HepG2 (cell line): Measurements from ENCODE around the gene CHRM5. TPM values are rescaled to one million over a fixed set of nuclear protein-coding genes. Genes with fewer than 3 reads are reported as not detected.

ENCODE experiments used
- ATAC-seq: fragments of 200-7000 bp; cut with Tn5 transposase; 3 replicates; pipeline ENCODE4 v1.9.1; 2020; ENCODE audit warnings: mild to moderate bottlenecking, moderate library complexity
- BruUV-seq: library from RNA; stranded (reverse); fragments of 400-500 nt; replicated peaks from 2 replicates; lab custom pipeline; 2021; lab: Mats Ljungman, UMichigan
- CTCF ChIA-PET: fragments of 300-600 bp; formaldehyde crosslinking; extraction: SDS; loops from one replicate; lab custom pipeline; 2021; ENCODE audit warnings: low total read pairs, inconsistent platforms, low intra/inter-chr PET ratio; lab: Yijun Ruan, JAX
- POLR2A ChIA-PET: fragments of 350-600 bp; sonication (Branson Sonifier 250); formaldehyde crosslinking; loops from one replicate; lab custom pipeline; 2020; ENCODE audit warnings: antibody characterized with exemption, inconsistent platforms; lab: Yijun Ruan, JAX
- DNase-seq: peaks from one replicate; pipeline ENCODE4 v3.0.0-alpha.2; 2015; ENCODE audit warnings: low spot score
- FAIRE-seq: peaks from 3 replicates; lab custom pipeline; 2011; peaks lifted over from hg19 to GRCh38; lab: Jason Lieb, UNC
- H2AFZ ChIP-seq: one replicate; pipeline ENCODE4 v1.6.1; 2011; ENCODE audit warnings: low read length, inconsistent platforms
- H3K27ac ChIP-seq: fragments of 300-600 bp; 3 replicates; pipeline ENCODE4 v1.8.0; 2011; ENCODE audit warnings: mixed run types, mild to moderate bottlenecking, mixed read lengths, low read length, inconsistent platforms; ENCODE audit not compliant: insufficient read depth; ENCODE audit errors: extremely low read length
- H3K27me3 ChIP-seq, 2 experiments: fragments of 200-600 bp in 1 of 2; 2 replicates in 1 of 2; 3 replicates in 1 of 2; pipeline versions ENCODE4 v1.6.0 to v1.8.0; 2011; ENCODE audit warnings: low read length in 2 of 2, mild to moderate bottlenecking in 2 of 2, moderate library complexity in 2 of 2, inconsistent platforms in 1 of 2; ENCODE audit not compliant: insufficient read depth in 2 of 2, control insufficient read depth in 1 of 2
- H3K36me3 ChIP-seq, 2 experiments: fragments of 200-600 bp in 1 of 2; replicated peaks in 1 of 2; 2 replicates in 1 of 2; 3 replicates in 1 of 2; pipeline versions ENCODE4 v1.5.1 to v1.8.0; 2011; ENCODE audit warnings: low read length in 2 of 2, inconsistent platforms in 1 of 2; ENCODE audit not compliant: insufficient read depth in 2 of 2, control insufficient read depth in 1 of 2
- H3K4me1 ChIP-seq: 2 replicates; pipeline ENCODE4 v1.5.1; 2012; ENCODE audit warnings: low read length, inconsistent platforms; ENCODE audit not compliant: insufficient read depth
- H3K4me2 ChIP-seq: 2 replicates; pipeline ENCODE4 v1.6.0; 2011; ENCODE audit warnings: low read depth, low read length, inconsistent platforms
- H3K4me3 ChIP-seq, 3 experiments: fragments of 200-600 bp in 1 of 3; sonication (generic), shearing (Covaris generic) in 1 of 3; replicated peaks in 1 of 3; 2 replicates each; pipeline ENCODE4 v1.5.1; 2011 to 2016; ENCODE audit warnings: low read length in 3 of 3, inconsistent platforms in 2 of 3, low read depth in 2 of 3, mild to moderate bottlenecking in 2 of 3, control low read depth in 1 of 3, mixed read lengths in 1 of 3; ENCODE audit not compliant: insufficient read depth in 1 of 3
- H3K79me2 ChIP-seq: one replicate; pipeline ENCODE4 v1.6.1; 2011; ENCODE audit warnings: low read length, inconsistent platforms; ENCODE audit not compliant: insufficient read depth
- H3K9ac ChIP-seq: 2 replicates; pipeline ENCODE4 v1.6.0; 2011; ENCODE audit warnings: mild to moderate bottlenecking, low read depth, low read length, inconsistent platforms; ENCODE audit not compliant: insufficient read depth
- H3K9me3 ChIP-seq: 2 replicates; pipeline ENCODE4 v1.5.1; 2012; ENCODE audit warnings: mild to moderate bottlenecking, low read length
- H4K20me1 ChIP-seq: 2 replicates; pipeline ENCODE4 v1.6.0; 2011; ENCODE audit warnings: inconsistent platforms, mild to moderate bottlenecking, low read length, moderate library complexity; ENCODE audit not compliant: insufficient read depth
- ATAD3A ChIP-seq: sonication (generic); formaldehyde crosslinking; IDR thresholded peaks from 2 replicates; pipeline ENCODE4 v1.4.0; 2020; ENCODE audit warnings: missing genetic modification reagents
- GPN1 ChIP-seq: sonication (generic); formaldehyde crosslinking; IDR thresholded peaks from 2 replicates; pipeline ENCODE4 v1.5.1; 2020; ENCODE audit warnings: missing genetic modification reagents, borderline replicate concordance
- KDM3A ChIP-seq: IDR thresholded peaks from 2 replicates; pipeline ENCODE4 v1.6.1; 2018; ENCODE audit warnings: low read depth, missing compliant biosample characterization
- MLLT10 ChIP-seq: sonication (generic); formaldehyde crosslinking; IDR thresholded peaks from 2 replicates; pipeline ENCODE4 v1.4.0; 2020; ENCODE audit warnings: missing genetic modification reagents
- POLR2A ChIP-seq, 2 experiments: IDR thresholded peaks; 2 replicates each; pipeline ENCODE4 v1.6.1; 2011; ENCODE audit warnings: low read depth in 2 of 2, low read length in 2 of 2, mild to moderate bottlenecking in 1 of 2, moderate library complexity in 1 of 2; ENCODE audit not compliant: insufficient read depth in 1 of 2
- RCOR2 ChIP-seq: IDR thresholded peaks from 2 replicates; pipeline ENCODE4 v1.6.1; 2016; ENCODE audit warnings: missing biosample characterization, missing genetic modification reagents
- SMC3 ChIP-seq: IDR thresholded peaks from 2 replicates; pipeline ENCODE4 v1.6.1; 2011; ENCODE audit warnings: low read length, improper control_type of control experiment
- ZNF546 ChIP-seq: sonication (generic); formaldehyde crosslinking; conservative IDR thresholded peaks from 2 replicates; pipeline ENCODE4 v1.8.1; 2023; ENCODE audit warnings: mild to moderate bottlenecking, missing genetic modification reagents
- ZNF574 ChIP-seq: sonication (generic); formaldehyde crosslinking; IDR thresholded peaks from 2 replicates; pipeline ENCODE4 v1.4.0; 2020; ENCODE audit warnings: missing genetic modification reagents
- WGBS: methylation state at CpG from one replicate; pipeline ENCODE4 v1.1.6; 2017; ENCODE audit warnings: low lambda C conversion rate; 5-methylcytosine and 5-hydroxymethylcytosine counted together
- in situ Hi-C: cut with HindIII; loops from 2 replicates; pipeline ENCODE4 v1.10.0; 2017; ENCODE audit warnings: low pct_unique_long_range_greater_than_20kb; ENCODE audit not compliant: extremely low pct_ligation_motif_present
- intact Hi-C: fragments of 100-400 bp; cut with micrococcal nuclease; formaldehyde crosslinking; loops from one replicate; pipeline ENCODE4 v1.10.0; 2022; ENCODE audit not compliant: unreplicated experiment
- polyA plus RNA-seq, 8 experiments: library from polyadenylated mRNA; depleted of rRNA in 3 of 8; stranded (reverse) in 7 of 8; unstranded in 1 of 8; fragments of >200 nt; fragmentation: Illumina TruSeq in 4 of 8; extraction: Trizol in 4 of 8; gene quantifications; 2 replicates each; pipeline versions ENCODE4 v1.2.1 to v1.2.3, GENCODE V29; 2011 to 2016; ENCODE audit warnings: low read depth in 4 of 8, missing spikeins in 1 of 8, mixed read lengths in 1 of 8; ENCODE audit not compliant: insufficient read depth in 1 of 8
- total RNA-seq, 5 experiments: library from RNA; depleted of rRNA; stranded (reverse); fragments of >200 nt; fragmentation: Illumina TruSeq; extraction: Trizol; gene quantifications; 2 replicates each; pipeline ENCODE4 v1.2.3, GENCODE V29; 2016; ENCODE audit warnings: low read depth in 1 of 5
- TF ChIP-seq, protein P1 (sequence below): sonication (generic); formaldehyde crosslinking; IDR thresholded peaks from one replicate; pipeline ENCODE4 v1.5.1; 2020; ENCODE audit warnings: mild to moderate bottlenecking, missing genetic modification reagents; ENCODE audit errors: not compliant biosample characterization
- TF ChIP-seq, protein P2 (sequence below): sonication (generic); formaldehyde crosslinking; IDR thresholded peaks from 2 replicates; pipeline ENCODE4 v1.4.0; 2020; ENCODE audit warnings: missing genetic modification reagents

Gene CHRM5
- total and polyA plus RNA-seq, 2 of the 13 experiments (the other 11 are each of a cell fraction or from before 2014, with no cell fraction given): not detected

DNA sequence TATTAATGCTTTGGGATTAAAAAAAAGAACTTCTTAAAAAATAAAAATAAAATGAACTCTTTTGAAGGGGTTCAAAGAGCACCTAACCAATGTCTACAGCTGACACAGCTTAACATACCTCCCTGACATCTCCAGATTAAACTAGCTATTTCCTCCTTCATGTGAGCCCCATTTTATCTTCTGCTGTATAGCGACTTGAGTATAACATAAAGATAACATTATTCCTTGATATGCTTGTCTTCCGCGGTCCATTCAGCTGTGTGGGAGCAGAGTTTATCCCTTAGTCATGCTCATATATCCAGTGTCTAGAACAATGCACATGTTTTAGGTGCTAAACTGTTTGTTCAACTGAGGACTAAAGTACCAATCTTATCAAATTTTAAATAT, 7.8 kb upstream of the CHRM5 start:
- no peaks in the 10 kb centered on the region for H3K36me3 ChIP-seq
- POLR2A ChIA-PET: no interaction called here
- CTCF ChIA-PET: no interaction called here
- no peaks in the 10 kb centered on the region for H3K4me1 ChIP-seq
- TF ChIP-seq GPN1 (CRISPR knock-in tag) (no peak), ZNF574 (CRISPR knock-in tag) (no peak), KDM3A (no peak), SMC3 (no peak), POLR2A (IDR thresholded peaks at IDR 0.05; ENCODE audit: insufficient read depth in 1 of 2, low read depth in 2 of 2, low read length in 2 of 2) (no peak), ATAD3A (CRISPR knock-in tag) (no peak), MLLT10 (CRISPR knock-in tag) (no peak), RCOR2 (CRISPR knock-in tag) (no peak), ZNF546 (CRISPR knock-in tag) (no peak)
- TF ChIP-seq, protein P1, sequence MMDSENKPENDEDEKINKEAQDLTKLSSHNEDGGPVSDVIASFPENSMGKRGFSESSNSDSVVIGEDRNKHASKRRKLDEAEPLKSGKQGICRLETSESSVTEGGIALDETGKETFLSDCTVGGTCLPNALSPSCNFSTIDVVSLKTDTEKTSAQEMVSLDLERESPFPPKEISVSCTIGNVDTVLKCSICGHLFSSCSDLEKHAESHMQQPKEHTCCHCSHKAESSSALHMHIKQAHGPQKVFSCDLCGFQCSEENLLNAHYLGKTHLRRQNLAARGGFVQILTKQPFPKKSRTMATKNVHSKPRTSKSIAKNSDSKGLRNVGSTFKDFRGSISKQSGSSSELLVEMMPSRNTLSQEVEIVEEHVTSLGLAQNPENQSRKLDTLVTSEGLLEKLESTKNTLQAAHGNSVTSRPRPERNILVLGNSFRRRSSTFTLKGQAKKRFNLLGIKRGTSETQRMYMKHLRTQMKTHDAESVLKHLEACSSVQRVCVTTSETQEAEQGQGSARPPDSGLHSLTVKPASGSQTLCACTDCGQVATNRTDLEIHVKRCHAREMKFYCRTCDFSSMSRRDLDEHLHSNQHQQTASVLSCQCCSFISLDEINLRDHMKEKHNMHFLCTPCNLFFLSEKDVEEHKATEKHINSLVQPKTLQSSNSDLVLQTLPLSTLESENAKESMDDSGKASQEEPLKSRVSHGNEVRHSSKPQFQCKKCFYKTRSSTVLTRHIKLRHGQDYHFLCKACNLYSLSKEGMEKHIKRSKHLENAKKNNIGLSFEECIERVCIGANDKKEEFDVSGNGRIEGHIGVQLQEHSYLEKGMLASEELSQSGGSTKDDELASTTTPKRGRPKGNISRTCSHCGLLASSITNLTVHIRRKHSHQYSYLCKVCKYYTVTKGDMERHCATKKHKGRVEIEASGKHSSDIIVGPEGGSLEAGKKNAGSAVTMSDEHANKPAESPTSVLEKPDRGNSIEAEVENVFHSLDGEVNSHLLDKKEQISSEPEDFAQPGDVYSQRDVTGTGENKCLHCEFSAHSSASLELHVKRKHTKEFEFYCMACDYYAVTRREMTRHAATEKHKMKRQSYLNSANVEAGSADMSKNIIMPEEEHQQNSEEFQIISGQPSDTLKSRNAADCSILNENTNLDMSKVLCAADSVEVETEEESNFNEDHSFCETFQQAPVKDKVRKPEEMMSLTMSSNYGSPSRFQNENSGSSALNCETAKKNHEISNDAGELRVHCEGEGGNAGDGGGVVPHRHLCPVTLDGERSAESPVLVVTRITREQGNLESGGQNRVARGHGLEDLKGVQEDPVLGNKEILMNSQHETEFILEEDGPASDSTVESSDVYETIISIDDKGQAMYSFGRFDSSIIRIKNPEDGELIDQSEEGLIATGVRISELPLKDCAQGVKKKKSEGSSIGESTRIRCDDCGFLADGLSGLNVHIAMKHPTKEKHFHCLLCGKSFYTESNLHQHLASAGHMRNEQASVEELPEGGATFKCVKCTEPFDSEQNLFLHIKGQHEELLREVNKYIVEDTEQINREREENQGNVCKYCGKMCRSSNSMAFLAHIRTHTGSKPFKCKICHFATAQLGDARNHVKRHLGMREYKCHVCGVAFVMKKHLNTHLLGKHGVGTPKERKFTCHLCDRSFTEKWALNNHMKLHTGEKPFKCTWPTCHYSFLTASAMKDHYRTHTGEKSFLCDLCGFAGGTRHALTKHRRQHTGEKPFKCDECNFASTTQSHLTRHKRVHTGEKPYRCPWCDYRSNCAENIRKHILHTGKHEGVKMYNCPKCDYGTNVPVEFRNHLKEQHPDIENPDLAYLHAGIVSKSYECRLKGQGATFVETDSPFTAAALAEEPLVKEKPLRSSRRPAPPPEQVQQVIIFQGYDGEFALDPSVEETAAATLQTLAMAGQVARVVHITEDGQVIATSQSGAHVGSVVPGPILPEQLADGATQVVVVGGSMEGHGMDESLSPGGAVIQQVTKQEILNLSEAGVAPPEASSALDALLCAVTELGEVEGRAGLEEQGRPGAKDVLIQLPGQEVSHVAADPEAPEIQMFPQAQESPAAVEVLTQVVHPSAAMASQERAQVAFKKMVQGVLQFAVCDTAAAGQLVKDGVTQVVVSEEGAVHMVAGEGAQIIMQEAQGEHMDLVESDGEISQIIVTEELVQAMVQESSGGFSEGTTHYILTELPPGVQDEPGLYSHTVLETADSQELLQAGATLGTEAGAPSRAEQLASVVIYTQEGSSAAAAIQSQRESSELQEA: no peak
- TF ChIP-seq, protein P2, sequence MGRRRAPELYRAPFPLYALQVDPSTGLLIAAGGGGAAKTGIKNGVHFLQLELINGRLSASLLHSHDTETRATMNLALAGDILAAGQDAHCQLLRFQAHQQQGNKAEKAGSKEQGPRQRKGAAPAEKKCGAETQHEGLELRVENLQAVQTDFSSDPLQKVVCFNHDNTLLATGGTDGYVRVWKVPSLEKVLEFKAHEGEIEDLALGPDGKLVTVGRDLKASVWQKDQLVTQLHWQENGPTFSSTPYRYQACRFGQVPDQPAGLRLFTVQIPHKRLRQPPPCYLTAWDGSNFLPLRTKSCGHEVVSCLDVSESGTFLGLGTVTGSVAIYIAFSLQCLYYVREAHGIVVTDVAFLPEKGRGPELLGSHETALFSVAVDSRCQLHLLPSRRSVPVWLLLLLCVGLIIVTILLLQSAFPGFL: no peak
- no peak overlapping the region for H3K9ac ChIP-seq
- in situ Hi-C loops (no loop called here), intact Hi-C loops (no loop called here)
- H3K79me2 ChIP-seq: no peaks in the 10 kb centered on the region
- H2AFZ ChIP-seq: no peak overlapping the region
- H3K4me2 ChIP-seq: no peak overlapping the region
- H4K20me1 ChIP-seq: no peaks in the 10 kb centered on the region
- no peak for DNase-seq
- WGBS: 97% methylated on average over 3 of the region's 3 CpGs
- H3K4me3 ChIP-seq: no peak overlapping the region
- no peaks in the 10 kb centered on the region for H3K27me3 ChIP-seq
- ATAC-seq: no peak
- FAIRE-seq: no peak
- no peaks in the 10 kb centered on the region for H3K9me3 ChIP-seq
- no TSS peak for BruUV-seq
- no peak overlapping the region for H3K27ac ChIP-seq
